Panc1 (cell line): ENCODE measurements around the gene RHOH. TPM values are rescaled to one million over a fixed set of nuclear protein-coding genes. Genes with fewer than 3 reads are reported as not detected.

Source experiments
- ATAC-seq: fragments of 200-7000 bp; cut with Tn5 transposase; 2 replicates; pipeline ENCODE4 v1.9.1; 2020; ENCODE audit warnings: mild to moderate bottlenecking, moderate library complexity
- BruUV-seq: library from RNA; stranded (reverse); fragments of 400-500 nt; replicated peaks from 2 replicates; lab custom pipeline; 2021; lab: Mats Ljungman, UMichigan
- CTCF ChIA-PET: fragments of 300-600 bp; sonication (Branson Sonifier 250); formaldehyde crosslinking; loops from one replicate; lab custom pipeline; 2022; ENCODE audit warnings: antibody characterized with exemption; lab: Charles Lee
- POLR2A ChIA-PET: fragments of 300-600 bp; sonication (Branson Sonifier 250); formaldehyde crosslinking; loops from one replicate; lab custom pipeline; 2022; ENCODE audit warnings: antibody characterized with exemption; lab: Charles Lee
- DNase-seq: peaks from one replicate; pipeline ENCODE4 v3.0.0-alpha.2; 2010; ENCODE audit warnings: low read depth, low spot score
- H3K27ac ChIP-seq: 2 replicates; pipeline ENCODE4 v1.5.1; 2011; ENCODE audit warnings: mild to moderate bottlenecking, low read length, inconsistent platforms
- H3K27me3 ChIP-seq: fragments of 200-500 bp; sonication (Bioruptor generic); 2 replicates; pipeline ENCODE4 v1.6.0; 2014; ENCODE audit warnings: low read length, inconsistent platforms; ENCODE audit not compliant: control insufficient read depth, insufficient read depth
- H3K36me3 ChIP-seq: fragments of 200-500 bp; sonication (Bioruptor generic); 2 replicates; pipeline ENCODE4 v1.5.1; 2014; ENCODE audit warnings: inconsistent platforms, mild to moderate bottlenecking, low read length, moderate library complexity; ENCODE audit not compliant: control insufficient read depth, insufficient read depth
- H3K4me1 ChIP-seq: 2 replicates; pipeline ENCODE4 v1.5.1; 2011; ENCODE audit warnings: inconsistent platforms, mild to moderate bottlenecking, low read length, moderate library complexity; ENCODE audit not compliant: control insufficient read depth, insufficient read depth
- H3K4me3 ChIP-seq, 2 experiments: 2 replicates each; pipeline ENCODE4 v1.5.1; 2011 to 2012; ENCODE audit warnings: low read depth in 2 of 2, low read length in 2 of 2, mild to moderate bottlenecking in 2 of 2, inconsistent platforms in 1 of 2, moderate library complexity in 1 of 2
- H3K9me3 ChIP-seq: fragments of 200-500 bp; sonication (Bioruptor generic); 2 replicates; pipeline ENCODE4 v1.5.1; 2014; ENCODE audit warnings: low read depth, mild to moderate bottlenecking, inconsistent platforms, low read length, moderate library complexity; ENCODE audit not compliant: control insufficient read depth, insufficient read depth
- POLR2AphosphoS5 ChIP-seq: IDR thresholded peaks from 2 replicates; pipeline ENCODE4 v1.6.1; 2012; ENCODE audit warnings: mild to moderate bottlenecking, low read depth, low read length, moderate library complexity
- SIN3A ChIP-seq: IDR thresholded peaks from 2 replicates; pipeline ENCODE4 v1.6.1; 2012; ENCODE audit warnings: low read depth, mild to moderate bottlenecking, low read length, moderate library complexity, borderline replicate concordance; ENCODE audit not compliant: insufficient read depth
- TCF7L2 ChIP-seq: IDR thresholded peaks from 2 replicates; pipeline ENCODE4 v1.6.1; 2011; ENCODE audit warnings: mild to moderate bottlenecking, low read depth, low read length, inconsistent platforms
- in situ Hi-C: cut with HindIII; loops from 2 replicates; pipeline ENCODE4 v1.10.0; 2016; ENCODE audit warnings: low sequenced_read_pairs, low pct_unique_long_range_greater_than_20kb
- intact Hi-C: fragments of 100-400 bp; cut with micrococcal nuclease; formaldehyde crosslinking; loops from one replicate; pipeline ENCODE4 v1.10.0; 2022; ENCODE audit not compliant: unreplicated experiment
- total RNA-seq: library from RNA; stranded (reverse); gene quantifications from one replicate; pipeline ENCODE4 v1.2.1, GENCODE V29; 2021; ENCODE audit not compliant: unreplicated experiment
- TF ChIP-seq, protein P1 (sequence below): fragments of 450-650 bp; IDR thresholded peaks from 2 replicates; pipeline ENCODE4 v1.5.1; 2017; ENCODE audit warnings: mild to moderate bottlenecking
- TF ChIP-seq, protein P2 (sequence below), 2 experiments: IDR thresholded peaks; 2 replicates each; pipeline ENCODE4 v1.6.1; 2011 to 2012; ENCODE audit warnings: low read depth in 2 of 2, control low read depth in 1 of 2, low read length in 1 of 2, mild to moderate bottlenecking in 1 of 2, moderate library complexity in 1 of 2; ENCODE audit not compliant: insufficient read depth in 1 of 2

RHOH gene
- total RNA-seq, 1 experiment from 2014 or later, result 1.2 TPM

DNA sequence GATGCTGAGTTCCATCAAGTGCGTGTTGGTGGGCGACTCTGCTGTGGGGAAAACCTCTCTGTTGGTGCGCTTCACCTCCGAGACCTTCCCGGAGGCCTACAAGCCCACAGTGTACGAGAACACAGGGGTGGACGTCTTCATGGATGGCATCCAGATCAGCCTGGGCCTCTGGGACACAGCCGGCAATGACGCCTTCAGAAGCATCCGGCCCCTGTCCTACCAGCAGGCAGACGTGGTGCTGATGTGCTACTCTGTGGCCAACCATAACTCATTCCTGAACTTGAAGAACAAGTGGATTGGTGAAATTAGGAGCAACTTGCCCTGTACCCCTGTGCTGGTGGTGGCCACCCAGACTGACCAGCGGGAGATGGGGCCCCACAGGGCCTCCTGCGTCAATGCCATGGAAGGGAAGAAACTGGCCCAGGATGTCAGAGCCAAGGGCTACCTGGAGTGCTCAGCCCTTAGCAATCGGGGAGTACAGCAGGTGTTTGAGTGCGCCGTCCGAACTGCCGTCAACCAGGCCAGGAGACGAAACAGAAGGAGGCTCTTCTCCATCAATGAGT lies 46.6 kb downstream of the RHOH start:
- no peaks in the 10 kb centered on the region for H3K27me3 ChIP-seq
- no peak overlapping the region; the same call in 1 of the 2 replicates for H3K27ac ChIP-seq
- in situ Hi-C loops, result no loop called here
- no peaks in the 10 kb centered on the region for H3K36me3 ChIP-seq
- intact Hi-C loops, result no loop called here
- no peak overlapping the region for H3K4me3 ChIP-seq
- TF ChIP-seq, protein P1, sequence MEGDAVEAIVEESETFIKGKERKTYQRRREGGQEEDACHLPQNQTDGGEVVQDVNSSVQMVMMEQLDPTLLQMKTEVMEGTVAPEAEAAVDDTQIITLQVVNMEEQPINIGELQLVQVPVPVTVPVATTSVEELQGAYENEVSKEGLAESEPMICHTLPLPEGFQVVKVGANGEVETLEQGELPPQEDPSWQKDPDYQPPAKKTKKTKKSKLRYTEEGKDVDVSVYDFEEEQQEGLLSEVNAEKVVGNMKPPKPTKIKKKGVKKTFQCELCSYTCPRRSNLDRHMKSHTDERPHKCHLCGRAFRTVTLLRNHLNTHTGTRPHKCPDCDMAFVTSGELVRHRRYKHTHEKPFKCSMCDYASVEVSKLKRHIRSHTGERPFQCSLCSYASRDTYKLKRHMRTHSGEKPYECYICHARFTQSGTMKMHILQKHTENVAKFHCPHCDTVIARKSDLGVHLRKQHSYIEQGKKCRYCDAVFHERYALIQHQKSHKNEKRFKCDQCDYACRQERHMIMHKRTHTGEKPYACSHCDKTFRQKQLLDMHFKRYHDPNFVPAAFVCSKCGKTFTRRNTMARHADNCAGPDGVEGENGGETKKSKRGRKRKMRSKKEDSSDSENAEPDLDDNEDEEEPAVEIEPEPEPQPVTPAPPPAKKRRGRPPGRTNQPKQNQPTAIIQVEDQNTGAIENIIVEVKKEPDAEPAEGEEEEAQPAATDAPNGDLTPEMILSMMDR, result no peak
- TF ChIP-seq SIN3A (no peak), POLR2AphosphoS5 (no peak), TCF7L2 (no peak)
- TF ChIP-seq, protein P2, sequence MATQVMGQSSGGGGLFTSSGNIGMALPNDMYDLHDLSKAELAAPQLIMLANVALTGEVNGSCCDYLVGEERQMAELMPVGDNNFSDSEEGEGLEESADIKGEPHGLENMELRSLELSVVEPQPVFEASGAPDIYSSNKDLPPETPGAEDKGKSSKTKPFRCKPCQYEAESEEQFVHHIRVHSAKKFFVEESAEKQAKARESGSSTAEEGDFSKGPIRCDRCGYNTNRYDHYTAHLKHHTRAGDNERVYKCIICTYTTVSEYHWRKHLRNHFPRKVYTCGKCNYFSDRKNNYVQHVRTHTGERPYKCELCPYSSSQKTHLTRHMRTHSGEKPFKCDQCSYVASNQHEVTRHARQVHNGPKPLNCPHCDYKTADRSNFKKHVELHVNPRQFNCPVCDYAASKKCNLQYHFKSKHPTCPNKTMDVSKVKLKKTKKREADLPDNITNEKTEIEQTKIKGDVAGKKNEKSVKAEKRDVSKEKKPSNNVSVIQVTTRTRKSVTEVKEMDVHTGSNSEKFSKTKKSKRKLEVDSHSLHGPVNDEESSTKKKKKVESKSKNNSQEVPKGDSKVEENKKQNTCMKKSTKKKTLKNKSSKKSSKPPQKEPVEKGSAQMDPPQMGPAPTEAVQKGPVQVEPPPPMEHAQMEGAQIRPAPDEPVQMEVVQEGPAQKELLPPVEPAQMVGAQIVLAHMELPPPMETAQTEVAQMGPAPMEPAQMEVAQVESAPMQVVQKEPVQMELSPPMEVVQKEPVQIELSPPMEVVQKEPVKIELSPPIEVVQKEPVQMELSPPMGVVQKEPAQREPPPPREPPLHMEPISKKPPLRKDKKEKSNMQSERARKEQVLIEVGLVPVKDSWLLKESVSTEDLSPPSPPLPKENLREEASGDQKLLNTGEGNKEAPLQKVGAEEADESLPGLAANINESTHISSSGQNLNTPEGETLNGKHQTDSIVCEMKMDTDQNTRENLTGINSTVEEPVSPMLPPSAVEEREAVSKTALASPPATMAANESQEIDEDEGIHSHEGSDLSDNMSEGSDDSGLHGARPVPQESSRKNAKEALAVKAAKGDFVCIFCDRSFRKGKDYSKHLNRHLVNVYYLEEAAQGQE (IDR thresholded peaks at IDR 0.05; ENCODE audit: insufficient read depth in 1 of 2, low read depth in 2 of 2, low read length in 1 of 2), result no peak
- no peak for DNase-seq
- CTCF ChIA-PET, result no interaction called here
- no peak for ATAC-seq
- no peaks in the 10 kb centered on the region for H3K9me3 ChIP-seq
- no TSS peak for BruUV-seq
- no peaks in the 10 kb centered on the region; the same call in 1 of the 2 replicates for H3K4me1 ChIP-seq
- POLR2A ChIA-PET, result interaction anchor here (0.6 kb wide), 1 partner anchor 185 kb away, joined by 4 read pairs; no protein-coding TSS in a partner anchor

DNA sequence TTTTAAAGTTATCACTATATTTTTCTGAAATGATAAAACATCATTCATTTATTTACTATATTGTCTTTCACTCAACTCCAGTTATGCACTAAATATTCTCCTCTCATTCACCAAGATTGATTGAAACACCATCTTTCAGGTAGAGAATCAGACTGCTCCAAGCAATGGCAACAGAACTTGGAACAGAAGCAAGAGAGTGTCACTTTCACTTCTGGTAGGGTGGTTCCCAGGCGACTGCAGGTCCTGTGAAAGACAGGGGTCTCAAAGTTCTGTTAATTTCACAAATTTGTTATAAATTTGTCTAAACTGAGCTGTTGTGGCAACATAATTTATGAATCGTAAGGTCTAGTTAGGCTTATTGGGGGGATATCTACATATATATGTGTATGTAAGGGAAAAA lies 47.8 kb downstream of the RHOH start:
- ATAC-seq (no peak), DNase-seq (no peak)
- ChIA-PET CTCF (no interaction called here), POLR2A (no interaction called here)
- intact Hi-C loops, result no loop called here
- BruUV-seq, result no TSS peak
- no peaks in the 10 kb centered on the region for H3K27me3 ChIP-seq
- in situ Hi-C loops, result no loop called here
- H3K4me1 ChIP-seq, result no peaks in the 10 kb centered on the region
- no peaks in the 10 kb centered on the region for H3K9me3 ChIP-seq
- H3K4me3 ChIP-seq, result no peak overlapping the region
- H3K27ac ChIP-seq, result peak overlapping the region; percentile 59; the same call in 1 of the 2 replicates
- H3K36me3 ChIP-seq, result no peaks in the 10 kb centered on the region
- TF ChIP-seq SIN3A (no peak), TCF7L2 (no peak)
- TF ChIP-seq, protein P1, result no peak
- TF ChIP-seq, protein P2 (IDR thresholded peaks at IDR 0.05; ENCODE audit: insufficient read depth in 1 of 2, low read depth in 2 of 2, low read length in 1 of 2), result no peak
